ENCODE results near the gene CBR4. TPM values are rescaled to one million over a fixed set of nuclear protein-coding genes. Genes with fewer than 3 reads are reported as not detected.

Gene CBR4
- total RNA-seq, 4 donors from 2014 or later = 22.4 to 31.1 (median 26.2) TPM

GRCh38 chr4:169032194-169032593 is 22.1 kb upstream of the CBR4 start:
- TF ChIP-seq EP300 (IDR thresholded peaks at IDR 0.05; ENCODE audit: low read depth) (no peak), CTCF (IDR thresholded peaks at IDR 0.05) (no peak), POLR2AphosphoS5 (IDR thresholded peaks at IDR 0.05) (no peak), POLR2A (IDR thresholded peaks at IDR 0.05) (no peak)
- Histone ChIP-seq H3K36me3 (no peaks in the 10 kb centered on the region), H3K4me3 (no peak overlapping the region), H3K27ac (no peak overlapping the region), H3K27me3 (no peaks in the 10 kb centered on the region), H3K4me1 (peaks cover 0 to 5% (median 0%) of the 10 kb centered on the region in 4 donors), H3K9me3 (no peaks in the 10 kb centered on the region)
- in situ Hi-C loops (cut with MboI; ENCODE audit: low pct_ligation_motif_present in 1 of 4, low pct_unique_long_range_greater_than_20kb in 1 of 4, low sequenced_read_pairs in 3 of 4) = no loop called here
- intact Hi-C loops (cut with DNase I; ENCODE audit: low total_unique reads) = no loop called here
- DNase-seq = no peak

GRCh38 chr4:169031392-169031791 is 21.3 kb upstream of the CBR4 start:
- intact Hi-C loops (cut with DNase I; ENCODE audit: low total_unique reads) = no loop called here
- no peaks in the 10 kb centered on the region for H3K9me3 ChIP-seq
- H3K36me3 ChIP-seq = no peaks in the 10 kb centered on the region
- no peak overlapping the region for H3K27ac ChIP-seq
- TF ChIP-seq POLR2A (IDR thresholded peaks at IDR 0.05) = no peak
- TF ChIP-seq EP300 (IDR thresholded peaks at IDR 0.05; ENCODE audit: low read depth) = no peak
- TF ChIP-seq POLR2AphosphoS5 (IDR thresholded peaks at IDR 0.05) = no peak
- TF ChIP-seq CTCF (IDR thresholded peaks at IDR 0.05) = no peak
- WGBS, 2 donors (ENCODE audit: low coverage in 1 of 2) = 97 to 100% methylated on average over 1 to 15 of the region's 15 CpGs
- DNase-seq = no peak
- in situ Hi-C loops (cut with MboI; ENCODE audit: low pct_ligation_motif_present in 1 of 4, low pct_unique_long_range_greater_than_20kb in 1 of 4, low sequenced_read_pairs in 3 of 4) = no loop called here
- peaks cover 0 to 1% (median 0%) of the 10 kb centered on the region in 4 donors for H3K4me1 ChIP-seq
- no peak overlapping the region for H3K4me3 ChIP-seq
- H3K27me3 ChIP-seq = no peaks in the 10 kb centered on the region

GRCh38 chr4:169030562-169030982 is 20.5 kb upstream of the CBR4 start:
- Histone ChIP-seq H3K4me1 (no peaks in the 10 kb centered on the region), H3K4me3 (no peak overlapping the region), H3K27me3 (no peaks in the 10 kb centered on the region), H3K27ac (no peak overlapping the region), H3K36me3 (no peaks in the 10 kb centered on the region), H3K9me3 (no peaks in the 10 kb centered on the region)
- intact Hi-C loops (cut with DNase I; ENCODE audit: low total_unique reads) = no loop called here
- in situ Hi-C loops (cut with MboI; ENCODE audit: low pct_ligation_motif_present in 1 of 4, low pct_unique_long_range_greater_than_20kb in 1 of 4, low sequenced_read_pairs in 3 of 4) = no loop called here
- no peak for DNase-seq
- no peak for TF ChIP-seq EP300 (IDR thresholded peaks at IDR 0.05; ENCODE audit: low read depth)
- no peak for TF ChIP-seq POLR2A (IDR thresholded peaks at IDR 0.05)
- no peak for TF ChIP-seq POLR2AphosphoS5 (IDR thresholded peaks at IDR 0.05)
- TF ChIP-seq CTCF (IDR thresholded peaks at IDR 0.05) = no peak
- 66 to 73% methylated on average over 6 of the region's 6 CpGs for WGBS, 2 donors (ENCODE audit: low coverage in 1 of 2)

GRCh38 chr4:169029947-169030346 is 19.9 kb upstream of the CBR4 start:
- WGBS, 2 donors (ENCODE audit: low coverage in 1 of 2) = 76 to 78% methylated on average over 4 of the region's 4 CpGs
- in situ Hi-C loops (cut with MboI; ENCODE audit: low pct_ligation_motif_present in 1 of 4, low pct_unique_long_range_greater_than_20kb in 1 of 4, low sequenced_read_pairs in 3 of 4) = no loop called here
- intact Hi-C loops (cut with DNase I; ENCODE audit: low total_unique reads) = no loop called here
- no peaks in the 10 kb centered on the region for H3K4me1 ChIP-seq
- TF ChIP-seq POLR2AphosphoS5 (IDR thresholded peaks at IDR 0.05) (no peak), EP300 (IDR thresholded peaks at IDR 0.05; ENCODE audit: low read depth) (no peak), POLR2A (IDR thresholded peaks at IDR 0.05) (no peak), CTCF (IDR thresholded peaks at IDR 0.05) (no peak)
- no peaks in the 10 kb centered on the region for H3K27me3 ChIP-seq
- no peaks in the 10 kb centered on the region for H3K9me3 ChIP-seq
- no peak for DNase-seq
- no peak overlapping the region for H3K27ac ChIP-seq
- H3K4me3 ChIP-seq = no peak overlapping the region
- H3K36me3 ChIP-seq = no peaks in the 10 kb centered on the region

Data from transverse colon (tissue), 4 donors.